ENCODE measurements around the gene ZNF19.
"Not testable (repeated sequence)": the region's sequence is repeated elsewhere in the genome, so short reads cannot be mapped to it uniquely, and the experiment has no call there.

Gene ZNF19

GRCh38 chr16:71524566-71525553, 35.7 kb upstream of the ZNF19 start:
- no peak overlapping the region for H3K27ac ChIP-seq
- TF ChIP-seq CTCF (IDR thresholded peaks at IDR 0.05) = no peak
- no peak for DNase-seq (ENCODE audit: low spot score)
- H3K4me3 ChIP-seq = no peak overlapping the region

DNA sequence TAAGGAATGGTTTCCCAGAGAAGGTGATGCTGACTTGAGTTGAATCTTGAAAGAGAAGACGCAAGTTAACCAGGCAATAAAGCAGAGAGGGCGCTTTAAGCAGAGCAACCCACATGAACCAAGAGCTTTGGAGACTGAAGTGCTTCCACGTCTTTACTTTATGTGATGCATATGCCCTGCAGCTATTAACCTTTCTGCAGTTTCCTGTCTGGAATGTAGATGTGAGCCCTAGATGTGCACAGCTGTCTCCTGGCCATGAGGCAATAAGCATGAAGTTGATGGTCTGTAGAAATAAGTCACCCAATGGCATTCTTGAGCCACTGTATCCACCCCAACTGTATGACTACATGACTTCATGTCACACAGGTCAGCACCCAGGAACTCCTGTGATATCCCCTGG, 31.4 kb upstream of the ZNF19 start:
- no peak for DNase-seq (ENCODE audit: low spot score)
- TF ChIP-seq CTCF (IDR thresholded peaks at IDR 0.05) = no peak
- Histone ChIP-seq H3K4me3 (no peak overlapping the region), H3K27ac (no peak overlapping the region)

DNA sequence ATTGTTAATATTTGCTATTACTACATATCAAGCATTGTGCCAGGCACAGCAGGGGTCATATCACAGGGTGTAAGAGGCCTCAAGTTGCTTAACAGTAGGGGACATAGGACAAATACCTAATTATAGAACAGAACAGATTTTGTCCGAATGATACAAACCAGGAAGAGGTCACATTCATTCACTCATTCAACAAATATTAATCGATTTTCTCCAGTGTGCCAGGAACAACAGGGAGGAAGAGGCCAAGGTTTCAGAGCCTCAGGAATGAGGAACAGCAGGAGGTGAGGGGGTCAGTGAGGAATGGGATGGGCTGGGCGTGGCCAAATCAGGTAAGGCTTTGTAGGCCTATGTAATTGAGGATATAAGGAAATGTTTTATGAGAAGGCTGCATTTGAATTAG, 25.9 kb upstream of the ZNF19 start:
- no peak for TF ChIP-seq CTCF (IDR thresholded peaks at IDR 0.05)
- no peak for DNase-seq (ENCODE audit: low spot score)
- no peak overlapping the region for H3K27ac ChIP-seq
- no peak overlapping the region for H3K4me3 ChIP-seq

GRCh38 chr16:71514476-71514875, 25.4 kb upstream of the ZNF19 start:
- no peak overlapping the region for H3K27ac ChIP-seq
- no peak for TF ChIP-seq CTCF (IDR thresholded peaks at IDR 0.05)
- no peak for DNase-seq (ENCODE audit: low spot score)
- no peak overlapping the region for H3K4me3 ChIP-seq

GRCh38 chr16:71513302-71513701, 24.2 kb upstream of the ZNF19 start:
- Histone ChIP-seq H3K4me3 (no peak overlapping the region), H3K27ac (no peak overlapping the region)
- TF ChIP-seq CTCF (IDR thresholded peaks at IDR 0.05) = no peak
- no peak for DNase-seq (ENCODE audit: low spot score)

GRCh38 chr16:71507061-71507460, 17.9 kb upstream of the ZNF19 start:
- no peak for TF ChIP-seq CTCF (IDR thresholded peaks at IDR 0.05)
- DNase-seq (ENCODE audit: low spot score) = no peak
- Histone ChIP-seq H3K27ac (no peak overlapping the region), H3K4me3 (no peak overlapping the region)

- TF ChIP-seq CTCF (IDR thresholded peaks at IDR 0.05) = no peak
- Histone ChIP-seq H3K27ac (no peak overlapping the region), H3K4me3 (no peak overlapping the region)
- DNase-seq (ENCODE audit: low spot score) = no peak
Observed at GRCh38 chr16:71504901-71505300, 15.8 kb upstream of the ZNF19 start.

DNA sequence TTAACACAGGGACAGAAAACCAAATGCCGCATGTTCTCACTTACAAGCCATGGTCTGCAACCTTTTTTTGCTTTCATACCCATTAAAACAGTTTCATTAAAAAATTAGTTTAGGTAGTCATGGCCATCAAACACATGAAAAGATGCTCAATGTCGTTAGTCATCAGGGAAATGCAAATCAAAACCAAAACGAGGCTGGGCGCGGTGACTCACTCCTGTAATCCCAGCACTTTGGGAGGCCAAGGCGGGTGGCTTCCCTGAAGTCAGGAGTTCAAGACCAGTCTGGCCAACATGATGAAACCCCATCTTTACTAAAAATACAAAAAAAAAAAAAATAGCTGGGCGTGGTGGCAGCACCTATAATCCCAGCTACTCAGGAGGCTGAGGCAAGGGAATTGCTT, 14.9 kb upstream of the ZNF19 start:
- H3K27ac ChIP-seq; DNase-seq (ENCODE audit: low spot score); H3K4me3 ChIP-seq: not testable (repeated sequence)

All from coronary artery (tissue), 2 donors.